Erythroblast (primary cell): ENCODE data around the gene C19orf47.

Experiments used
- GATA1 ChIP-seq: IDR thresholded peaks from 2 replicates; pipeline ENCODE4 v1.6.1; 2011; ENCODE audit warnings: low read depth, mild to moderate bottlenecking, control low read depth, low read length, moderate library complexity
- POLR2A ChIP-seq: IDR thresholded peaks from 2 replicates; pipeline ENCODE4 v1.6.1; 2011; ENCODE audit warnings: mild to moderate bottlenecking, low read length

DNA sequence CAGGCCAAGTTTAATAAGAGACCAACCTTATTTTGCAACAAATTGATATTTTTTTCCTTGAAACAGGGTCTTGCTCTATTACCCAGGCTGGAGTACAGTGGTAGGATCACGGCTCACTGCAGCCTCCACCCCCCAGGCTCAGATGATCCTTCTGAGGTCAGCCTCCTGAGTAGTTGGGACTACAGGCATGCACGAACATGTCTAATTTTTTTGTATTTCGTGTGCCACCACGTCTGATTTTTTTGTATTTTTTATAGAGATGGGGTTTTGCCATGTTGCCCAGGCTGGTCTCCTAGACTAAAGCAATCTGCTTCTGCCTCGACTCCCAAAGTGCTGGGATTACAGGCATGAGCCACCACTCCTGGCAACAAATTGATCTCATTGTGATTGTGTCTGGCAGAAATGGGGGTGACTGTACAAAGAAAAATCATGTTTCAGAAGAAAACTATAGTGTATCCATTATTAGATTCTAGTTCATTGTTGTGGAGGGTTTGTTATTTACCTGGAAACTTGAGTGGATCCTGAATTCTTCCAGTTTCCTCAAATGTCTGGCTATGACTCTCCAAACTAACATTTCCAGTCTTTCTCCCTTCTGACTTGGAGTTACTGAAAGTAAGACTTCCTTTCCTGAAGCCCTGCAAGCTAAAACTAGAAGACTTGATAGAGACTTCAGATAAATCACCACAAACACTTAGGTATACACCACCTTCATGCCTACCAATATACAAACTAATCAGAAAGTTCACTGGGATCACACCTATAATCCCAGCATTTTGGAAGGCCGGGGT, 45.8 kb downstream of the C19orf47 start:
- TF ChIP-seq GATA1 (no peak), POLR2A (no peak)
